Stimulated activated CD8-positive, alpha-beta memory T cell treated with anti-CD3 and anti-CD28 coated beads, Interleukin-7, amount 100 ng/mL, for 48 hours (primary cell): ENCODE results near the gene STYK1.

Experiments
- DNase-seq, 2 donors: peaks; one replicate each; pipeline ENCODE4 v3.0.0-alpha.2; 2020; ENCODE audit warnings: low read depth in 1 of 2; ENCODE audit errors: extremely low read depth in 1 of 2

The STYK1 gene

GRCh38 chr12:10571141-10571540, 102.7 kb downstream of the STYK1 start:
- no peak for DNase-seq
